ENCODE measurements around the gene RPAP3. TPM values are rescaled to one million over a fixed set of nuclear protein-coding genes. Genes with fewer than 3 reads are reported as not detected.

The RPAP3 gene
- polyA plus RNA-seq, 1 donor from 2014 or later = 39.7 TPM

GRCh38 chr12:47718531-47718930, 12.7 kb upstream of the RPAP3 start:
- no peaks in the 10 kb centered on the region for H3K36me3 ChIP-seq (ENCODE audit: insufficient read depth, low read length)
- no peak overlapping the region for H3K4me3 ChIP-seq (ENCODE audit: low read length)
- H2AFZ ChIP-seq (ENCODE audit: low read depth, low read length) = no peak overlapping the region
- H3K9me3 ChIP-seq (ENCODE audit: low read length) = no peaks in the 10 kb centered on the region
- no peaks in the 10 kb centered on the region for H3K27me3 ChIP-seq (ENCODE audit: insufficient read depth, low read depth, low read length)
- H3K9ac ChIP-seq (ENCODE audit: low read length) = no peak overlapping the region
- no peaks in the 10 kb centered on the region for H3K9me2 ChIP-seq (ENCODE audit: insufficient read depth, low read length)
- H4K20me1 ChIP-seq (ENCODE audit: insufficient read depth) = no peaks in the 10 kb centered on the region
- no peak for TF ChIP-seq RAD21 (conservative IDR thresholded peaks at IDR 0.05)
- no peak overlapping the region for H3K4me2 ChIP-seq (ENCODE audit: low read length)
- H3K79me2 ChIP-seq (replicated peaks; ENCODE audit: insufficient read depth, low read length) = no peaks in the 10 kb centered on the region
- no peaks in the 10 kb centered on the region for H3F3A ChIP-seq (ENCODE audit: insufficient read depth, low read length, poor library complexity, severe bottlenecking)
- H3K27ac ChIP-seq (ENCODE audit: low read length) = no peak overlapping the region

DNA sequence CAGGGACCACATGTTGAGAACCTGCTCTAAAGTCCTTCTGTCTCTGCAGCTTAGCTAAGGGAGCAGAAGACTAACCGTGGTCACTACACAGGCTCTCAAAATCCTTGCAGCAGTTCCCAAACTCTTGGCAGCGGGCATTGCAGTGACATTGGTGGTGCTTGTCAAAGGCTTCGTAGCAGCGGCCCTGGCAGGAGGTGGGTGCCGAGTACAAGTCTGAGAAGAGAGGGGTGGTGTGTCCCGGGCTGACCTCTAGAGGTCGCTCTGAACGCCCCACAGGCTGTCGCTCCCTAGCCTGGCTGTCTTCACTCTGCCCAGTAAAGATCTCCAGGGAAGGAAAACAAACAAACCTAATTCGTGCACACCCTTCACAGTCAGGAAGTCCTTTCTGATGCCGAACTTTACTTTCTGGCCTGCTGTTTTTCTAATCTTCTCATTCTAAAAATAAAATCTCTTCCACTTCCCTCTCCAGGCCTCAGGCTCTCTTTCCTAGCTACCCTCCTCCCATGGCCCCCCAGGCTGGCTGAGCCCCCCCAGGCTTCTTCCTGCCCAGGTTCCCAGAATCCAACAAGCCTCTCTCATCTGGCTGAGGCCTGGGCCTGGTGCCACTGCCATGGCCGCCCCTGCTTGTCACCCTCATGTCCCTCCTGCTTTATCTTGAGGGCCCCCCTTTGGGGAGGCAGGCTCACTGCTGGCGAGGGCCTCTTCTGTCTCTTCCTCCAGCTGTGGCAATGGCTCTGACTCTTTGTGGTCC, 11.8 kb upstream of the RPAP3 start:
- no peaks in the 10 kb centered on the region for H3K79me2 ChIP-seq (replicated peaks; ENCODE audit: insufficient read depth, low read length)
- H3K4me2 ChIP-seq (ENCODE audit: low read length) = no peak overlapping the region
- no peaks in the 10 kb centered on the region for H4K20me1 ChIP-seq (ENCODE audit: insufficient read depth)
- no peaks in the 10 kb centered on the region for H3K36me3 ChIP-seq (ENCODE audit: insufficient read depth, low read length)
- H3K9me2 ChIP-seq (ENCODE audit: insufficient read depth, low read length) = no peaks in the 10 kb centered on the region
- no peak overlapping the region for H3K9ac ChIP-seq (ENCODE audit: low read length)
- TF ChIP-seq EZH2 (IDR thresholded peaks at IDR 0.05; ENCODE audit: borderline replicate concordance, insufficient read depth, low read length, poor library complexity, severe bottlenecking) = no peak
- no peak for TF ChIP-seq TAF1 (IDR thresholded peaks at IDR 0.05; ENCODE audit: low read depth)
- no peak for TF ChIP-seq REST (IDR thresholded peaks at IDR 0.05; ENCODE audit: borderline replicate concordance)
- TF ChIP-seq SMC3 (conservative IDR thresholded peaks at IDR 0.05; ENCODE audit: poor library complexity) = no peak
- no peak for TF ChIP-seq MXI1 (conservative IDR thresholded peaks at IDR 0.05; ENCODE audit: poor library complexity, severe bottlenecking)
- TF ChIP-seq CTCF (IDR thresholded peaks at IDR 0.05; ENCODE audit: poor library complexity, severe bottlenecking) = peak; percentile 41
- TF ChIP-seq RAD21 (conservative IDR thresholded peaks at IDR 0.05) = no peak
- no peak for TF ChIP-seq EP300 (conservative IDR thresholded peaks at IDR 0.05; ENCODE audit: poor library complexity, severe bottlenecking)
- H3K27me3 ChIP-seq (ENCODE audit: insufficient read depth, low read depth, low read length) = no peaks in the 10 kb centered on the region
- no peak overlapping the region for H3K27ac ChIP-seq (ENCODE audit: low read length)
- no peaks in the 10 kb centered on the region for H3K9me3 ChIP-seq (ENCODE audit: low read length)
- no peaks in the 10 kb centered on the region for H3F3A ChIP-seq (ENCODE audit: insufficient read depth, low read length, poor library complexity, severe bottlenecking)
- no peak overlapping the region for H3K4me3 ChIP-seq (ENCODE audit: low read length)
- no peak overlapping the region for H2AFZ ChIP-seq (ENCODE audit: low read depth, low read length)
